ENCODE measurements around the gene MTMR10. TPM values are rescaled to one million over a fixed set of nuclear protein-coding genes. Genes with fewer than 3 reads are reported as not detected.

Gene MTMR10
- total RNA-seq, 1 experiment from 2014 or later: 23.2 TPM

DNA sequence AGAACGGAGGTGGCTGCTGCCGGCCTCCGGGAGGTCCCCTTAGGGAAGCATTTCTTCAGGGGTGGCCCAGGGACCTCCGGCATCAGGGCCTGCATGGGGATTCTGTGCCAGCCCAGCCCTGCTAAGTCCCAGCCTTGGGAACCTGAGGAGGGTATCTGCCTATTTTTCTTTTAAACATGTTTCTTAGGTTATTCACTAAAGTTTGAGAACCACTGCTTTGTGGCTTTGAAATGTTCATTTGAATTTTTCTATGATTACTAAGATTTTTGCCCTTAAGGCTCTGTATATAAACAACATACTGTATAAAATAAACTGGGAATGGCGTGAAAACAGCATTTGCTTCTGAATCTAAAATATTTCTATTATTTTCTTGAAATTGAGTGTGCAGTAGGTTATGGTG, 63.4 kb downstream of the MTMR10 start:
- no peaks in the 10 kb centered on the region for H3K27me3 Mint-ChIP-seq (ENCODE audit: low read depth)
- no peak overlapping the region for H3K27ac Mint-ChIP-seq
- no peak overlapping the region for H3K4ac ChIP-seq (ENCODE audit: low read depth, low read length)
- no peaks in the 10 kb centered on the region for H3K27me3 ChIP-seq (ENCODE audit: insufficient read depth, low read length)
- H2AFZ ChIP-seq (ENCODE audit: low read length): no peak overlapping the region
- peaks cover 2% of the 10 kb centered on the region; the same call in 1 of the 2 replicates for H3K4me1 ChIP-seq (ENCODE audit: insufficient read depth, low read length)
- H3K4me1 Mint-ChIP-seq: peaks cover 16 to 17% of the 10 kb centered on the region in 2 experiments
- H3K9me3 ChIP-seq (ENCODE audit: control insufficient read depth, low read depth, low read length): no peaks in the 10 kb centered on the region
- H3K36me3 Mint-ChIP-seq (ENCODE audit: insufficient read depth in 1 of 3, low read depth in 3 of 3): peaks cover 29 to 83% (median 80%) of the 10 kb centered on the region in 3 experiments
- H3K9me3 Mint-ChIP-seq: no peaks in the 10 kb centered on the region
- no peak overlapping the region for H3K4me3 Mint-ChIP-seq
- H3K27ac ChIP-seq (ENCODE audit: insufficient read length, low read depth, low read length): no peak overlapping the region
- DNase-seq: no peak
- WGBS (ENCODE audit: extremely low coverage, insufficient read length, low lambda C conversion rate): no CpG with 5 or more reads among the region's 5 CpGs
- no peak overlapping the region for H2AK5ac ChIP-seq (ENCODE audit: insufficient read length, low read length)
- no peak overlapping the region for H2BK120ac ChIP-seq (ENCODE audit: low read depth, low read length, poor library complexity, severe bottlenecking)
- no peak overlapping the region for H4K91ac ChIP-seq (ENCODE audit: insufficient read length, low read depth, low read length)
- H3K9ac ChIP-seq (ENCODE audit: extremely low read depth, insufficient read length, low read length): no peak overlapping the region
- H3K23me2 ChIP-seq (ENCODE audit: insufficient read length, low read depth, low read length, poor library complexity, severe bottlenecking): no peaks in the 10 kb centered on the region
- no peak overlapping the region for H4K5ac ChIP-seq (ENCODE audit: insufficient read length, low read depth, low read length)
- no peak overlapping the region for H3T11ph ChIP-seq (ENCODE audit: low read length)
- no peak overlapping the region for H3K4me2 ChIP-seq (ENCODE audit: insufficient read depth, insufficient read length, low read length)
- no peak overlapping the region for H3K23ac ChIP-seq (ENCODE audit: insufficient read length, low read depth, low read length)
- TF ChIP-seq, protein P1, sequence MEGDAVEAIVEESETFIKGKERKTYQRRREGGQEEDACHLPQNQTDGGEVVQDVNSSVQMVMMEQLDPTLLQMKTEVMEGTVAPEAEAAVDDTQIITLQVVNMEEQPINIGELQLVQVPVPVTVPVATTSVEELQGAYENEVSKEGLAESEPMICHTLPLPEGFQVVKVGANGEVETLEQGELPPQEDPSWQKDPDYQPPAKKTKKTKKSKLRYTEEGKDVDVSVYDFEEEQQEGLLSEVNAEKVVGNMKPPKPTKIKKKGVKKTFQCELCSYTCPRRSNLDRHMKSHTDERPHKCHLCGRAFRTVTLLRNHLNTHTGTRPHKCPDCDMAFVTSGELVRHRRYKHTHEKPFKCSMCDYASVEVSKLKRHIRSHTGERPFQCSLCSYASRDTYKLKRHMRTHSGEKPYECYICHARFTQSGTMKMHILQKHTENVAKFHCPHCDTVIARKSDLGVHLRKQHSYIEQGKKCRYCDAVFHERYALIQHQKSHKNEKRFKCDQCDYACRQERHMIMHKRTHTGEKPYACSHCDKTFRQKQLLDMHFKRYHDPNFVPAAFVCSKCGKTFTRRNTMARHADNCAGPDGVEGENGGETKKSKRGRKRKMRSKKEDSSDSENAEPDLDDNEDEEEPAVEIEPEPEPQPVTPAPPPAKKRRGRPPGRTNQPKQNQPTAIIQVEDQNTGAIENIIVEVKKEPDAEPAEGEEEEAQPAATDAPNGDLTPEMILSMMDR (conservative IDR thresholded peaks at IDR 0.05): no peak
- no peak overlapping the region for H3K14ac ChIP-seq (ENCODE audit: insufficient read depth, low read length)
- H4K8ac ChIP-seq (replicated peaks; ENCODE audit: insufficient read length, low read depth, low read length): no peak overlapping the region
- no peak overlapping the region for H2BK15ac ChIP-seq (ENCODE audit: low read depth, low read length)
- H2BK12ac ChIP-seq (ENCODE audit: insufficient read length, low read depth, low read length): no peak overlapping the region
- H3K18ac ChIP-seq (ENCODE audit: insufficient read length, low read depth, low read length): no peak overlapping the region
- no peak overlapping the region for H2BK20ac ChIP-seq (ENCODE audit: low read depth, low read length, poor library complexity, severe bottlenecking)
- H2BK5ac ChIP-seq (ENCODE audit: insufficient read length, low read length): no peak overlapping the region
- no peaks in the 10 kb centered on the region for H3K79me1 ChIP-seq (ENCODE audit: insufficient read depth, low read depth, low read length, poor library complexity, severe bottlenecking)
- no peaks in the 10 kb centered on the region for H4K20me1 ChIP-seq (ENCODE audit: control insufficient read depth, insufficient read depth, insufficient read length)
- H3K56ac ChIP-seq (ENCODE audit: insufficient read length, low read depth, low read length): no peak overlapping the region
- H3K79me2 ChIP-seq (ENCODE audit: insufficient read depth, low read length): no peaks in the 10 kb centered on the region

Measured in H9 (cell line).